ENCODE results near the gene TFAP2A.
A peak's percentile ranks its signal among the peaks of the same experiment; 100 is the strongest.

The TFAP2A gene

DNA sequence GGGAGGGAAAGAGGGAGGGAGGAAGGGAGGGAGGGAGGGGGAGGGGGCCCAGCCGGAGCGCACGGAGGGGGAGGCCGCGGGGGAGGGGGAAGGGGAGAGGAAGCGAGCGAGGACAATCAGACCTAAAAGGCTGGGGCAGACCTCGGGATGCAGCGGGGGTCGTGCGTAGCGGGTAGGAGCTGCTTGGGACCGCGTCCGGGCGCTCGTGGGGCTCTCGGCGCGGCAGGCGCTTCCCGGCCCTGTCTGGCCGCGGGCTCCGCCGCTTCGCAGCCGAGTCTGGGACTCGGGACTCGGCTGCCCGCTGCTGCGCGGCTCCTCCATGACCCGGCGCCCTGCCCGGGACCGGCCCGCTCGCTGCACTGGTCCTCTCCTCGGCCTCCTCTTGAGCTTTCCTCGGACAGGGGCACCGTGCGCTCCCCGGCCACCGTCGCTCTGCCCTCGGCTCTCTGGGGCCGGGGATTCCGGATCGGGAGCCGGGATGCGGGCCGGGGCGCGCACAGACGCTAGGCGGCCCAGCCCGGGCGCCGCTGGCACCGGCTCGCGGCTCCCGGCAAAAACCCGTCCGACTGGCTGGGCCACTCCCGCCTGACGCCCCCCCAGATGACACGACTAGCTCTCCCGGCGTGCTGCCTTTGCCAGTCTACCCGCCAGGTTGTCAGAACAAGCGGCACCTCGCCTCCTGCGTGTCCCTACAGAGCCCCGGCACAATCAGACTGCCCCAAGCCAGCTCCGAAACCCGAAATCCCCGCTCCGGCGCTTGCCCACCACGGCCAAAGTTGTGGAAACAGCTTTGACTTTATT lies 2.2 kb downstream of the TFAP2A start:
- DNase-seq, result peak; percentile 10

DNA sequence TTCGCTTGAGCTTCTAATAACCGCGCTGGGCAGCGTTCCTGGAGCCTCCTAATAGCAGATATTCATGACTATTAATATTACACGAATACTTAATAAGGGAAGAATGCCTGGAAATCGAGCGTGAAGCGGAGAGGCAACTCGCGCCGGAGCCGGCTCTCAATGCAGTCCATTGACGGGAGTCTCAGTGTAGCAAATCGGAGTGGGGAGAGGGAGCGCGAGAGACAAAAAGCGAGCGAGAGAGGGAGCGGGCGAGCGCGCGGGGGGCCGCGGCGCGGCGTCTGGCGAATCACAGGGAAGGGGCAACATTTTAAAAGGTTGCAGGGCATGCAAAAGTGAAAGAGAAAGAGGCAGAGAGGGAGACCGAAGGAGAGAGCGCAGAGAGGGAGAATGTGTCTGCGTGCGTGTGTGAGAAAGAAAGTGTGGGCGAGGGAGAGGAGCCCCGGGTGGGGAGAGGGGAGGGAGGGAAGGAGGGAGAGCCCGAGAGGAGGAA lies 2.9 kb downstream of the TFAP2A start:
- DNase-seq, result peak; percentile 73

DNA sequence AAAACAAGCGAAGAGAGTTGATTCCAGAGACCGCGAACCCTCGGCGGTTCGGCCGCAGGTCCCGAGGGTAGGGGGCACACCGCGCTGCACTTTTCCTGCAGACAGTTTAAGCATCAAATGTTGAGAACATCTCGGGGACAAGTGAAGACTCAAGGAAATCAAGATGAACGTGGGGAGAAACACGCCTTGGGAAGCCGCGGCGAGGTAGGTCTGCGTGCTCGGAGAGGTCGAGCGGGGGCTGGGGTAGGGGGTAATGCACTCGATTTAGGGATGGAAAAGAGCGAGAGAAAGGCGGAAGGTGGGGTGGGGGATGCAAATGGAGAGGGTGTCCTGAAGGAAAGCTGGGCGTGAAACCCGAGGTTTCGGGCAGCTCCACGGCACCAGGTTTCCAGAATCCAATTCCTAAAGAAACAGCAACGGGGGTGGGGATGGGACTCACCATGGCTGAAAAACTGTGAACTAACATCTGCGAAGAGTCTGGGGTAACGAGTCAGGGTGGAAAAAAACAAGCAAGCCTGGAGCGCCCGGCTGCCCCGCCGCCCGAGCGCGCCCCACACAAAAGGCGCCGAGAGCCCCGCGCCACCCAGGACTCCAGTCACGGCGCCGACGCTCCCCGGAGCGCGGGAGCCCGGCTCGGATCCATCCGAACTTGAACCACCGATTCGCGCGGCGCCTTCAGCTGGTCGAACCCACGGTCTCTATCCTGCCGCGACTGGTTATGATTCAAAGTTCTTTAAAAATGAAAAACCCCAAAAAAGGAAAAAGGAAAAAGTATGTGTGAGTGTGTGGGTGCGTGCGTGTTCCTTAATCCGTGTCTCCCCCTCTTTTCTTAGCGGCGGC lies 3.5 kb downstream of the TFAP2A start:
- no peak for DNase-seq

GRCh38 chr6:10410207-10411050 lies 4.4 kb downstream of the TFAP2A start:
- DNase-seq, result no peak

DNA sequence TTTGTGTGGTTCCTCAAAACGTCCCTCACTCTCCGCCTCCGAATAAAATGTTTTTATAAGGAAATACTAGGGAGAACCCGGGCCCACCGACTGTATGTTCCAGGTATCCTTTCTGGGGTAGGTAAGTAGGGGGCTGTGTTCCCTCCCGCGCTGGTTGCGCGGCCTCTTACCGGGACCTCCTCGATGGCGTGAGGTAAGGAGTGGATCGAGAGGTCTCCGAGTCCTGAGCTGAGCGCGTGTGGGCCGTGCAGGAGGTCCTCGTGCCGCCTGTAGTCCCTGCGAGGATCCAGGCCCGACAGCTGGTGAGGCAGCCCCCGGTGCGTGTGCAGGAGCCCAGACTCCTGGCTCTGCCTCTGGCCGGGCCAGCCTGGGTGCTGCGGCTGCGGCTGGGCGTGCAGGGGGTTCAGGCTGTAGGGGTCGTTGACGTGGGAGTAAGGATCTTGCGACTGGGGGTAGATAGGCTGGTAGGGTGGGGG lies 5.1 kb downstream of the TFAP2A start:
- DNase-seq, result no peak

DNA sequence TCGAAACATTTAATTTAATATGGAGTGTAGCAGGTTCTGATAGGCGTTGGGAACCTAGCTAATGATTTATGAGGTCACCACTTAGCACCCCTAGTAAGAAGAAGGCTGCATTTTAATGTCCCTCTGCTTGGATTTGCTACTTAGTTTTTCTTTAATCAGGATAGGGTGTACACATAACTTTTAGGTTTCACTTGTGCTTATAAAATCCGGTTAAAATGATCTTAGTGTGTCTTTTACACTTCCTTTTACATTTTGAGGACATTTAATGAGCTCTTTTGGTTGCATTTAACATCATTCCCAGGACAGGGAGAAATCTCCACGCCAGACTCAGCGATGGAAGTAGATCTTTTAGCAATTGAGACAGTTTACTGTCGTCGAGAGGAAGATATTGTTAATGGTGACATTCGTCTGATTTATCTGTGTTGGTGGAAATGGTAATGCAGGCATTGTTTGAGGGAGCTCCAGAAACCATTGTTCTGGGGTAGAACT lies 5.6 kb downstream of the TFAP2A start:
- no peak for DNase-seq

DNA sequence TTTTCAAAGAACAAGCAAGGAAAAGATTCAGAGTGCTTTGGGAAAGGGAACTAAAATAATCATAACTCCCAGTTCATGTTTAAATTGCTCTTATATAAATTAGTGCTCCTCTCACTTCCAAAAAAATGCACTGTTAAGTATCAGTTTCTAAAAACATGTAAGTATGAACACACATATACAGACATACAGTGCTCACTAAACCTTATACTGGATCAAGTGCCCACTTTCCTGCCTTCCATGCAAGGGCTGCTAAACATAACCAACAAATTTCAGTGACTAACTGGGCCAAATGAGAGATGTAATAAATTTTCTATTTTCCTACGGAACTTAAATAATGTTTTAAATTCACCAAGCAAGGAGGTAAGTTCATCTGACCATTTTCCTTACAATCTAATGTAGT lies 6.4 kb downstream of the TFAP2A start:
- DNase-seq, result no peak

GRCh38 chr6:10407674-10408054 lies 7.2 kb downstream of the TFAP2A start:
- DNase-seq, result no peak

- DNase-seq, result no peak
These were observed 7.7 kb downstream of the TFAP2A start for GRCh38 chr6:10407018-10407673.

DNA sequence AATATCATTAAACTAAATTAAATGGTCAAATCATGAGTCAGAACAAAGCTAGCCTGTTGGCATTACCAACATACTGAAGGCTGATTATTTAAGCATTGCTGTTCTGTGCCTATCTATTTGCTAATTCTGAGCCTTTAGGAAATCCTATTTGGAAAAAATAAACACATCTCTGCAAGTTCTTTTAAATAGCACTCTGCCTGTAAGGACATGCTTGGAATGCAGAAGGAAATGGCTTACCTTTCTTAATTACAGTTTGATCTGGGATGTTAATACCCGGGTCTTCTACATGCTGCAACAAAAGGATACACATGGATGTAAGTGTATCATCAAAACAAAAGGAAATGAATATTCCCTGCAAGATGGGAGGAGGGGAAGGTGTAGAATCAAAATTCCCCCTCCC lies 8.3 kb downstream of the TFAP2A start:
- no peak for DNase-seq

DNA sequence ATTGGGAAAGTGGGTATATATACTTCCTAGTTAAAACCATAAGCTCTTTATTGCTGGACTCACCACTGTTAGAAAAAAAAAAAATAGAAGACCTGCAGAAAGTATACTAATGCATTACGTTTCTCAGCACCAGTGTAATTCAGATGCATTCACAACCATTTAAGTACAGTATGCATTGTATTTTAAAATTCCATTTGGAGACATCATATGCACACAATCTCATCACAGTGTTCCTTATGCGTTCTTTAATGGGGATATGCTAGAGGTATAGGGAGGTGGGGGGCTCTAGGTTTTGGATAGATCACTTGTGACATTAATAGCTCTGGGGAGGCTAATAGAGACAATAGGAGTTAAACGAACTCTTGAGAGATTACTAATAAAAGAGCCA lies 9.4 kb downstream of the TFAP2A start:
- no peak for DNase-seq

GRCh38 chr6:10404799-10405512 lies 9.9 kb downstream of the TFAP2A start:
- no peak for DNase-seq

GRCh38 chr6:10404107-10404798 lies 10.6 kb downstream of the TFAP2A start:
- DNase-seq, result peak; percentile 82

GRCh38 chr6:10403385-10404106 lies 11.3 kb downstream of the TFAP2A start:
- no peak for DNase-seq

DNA sequence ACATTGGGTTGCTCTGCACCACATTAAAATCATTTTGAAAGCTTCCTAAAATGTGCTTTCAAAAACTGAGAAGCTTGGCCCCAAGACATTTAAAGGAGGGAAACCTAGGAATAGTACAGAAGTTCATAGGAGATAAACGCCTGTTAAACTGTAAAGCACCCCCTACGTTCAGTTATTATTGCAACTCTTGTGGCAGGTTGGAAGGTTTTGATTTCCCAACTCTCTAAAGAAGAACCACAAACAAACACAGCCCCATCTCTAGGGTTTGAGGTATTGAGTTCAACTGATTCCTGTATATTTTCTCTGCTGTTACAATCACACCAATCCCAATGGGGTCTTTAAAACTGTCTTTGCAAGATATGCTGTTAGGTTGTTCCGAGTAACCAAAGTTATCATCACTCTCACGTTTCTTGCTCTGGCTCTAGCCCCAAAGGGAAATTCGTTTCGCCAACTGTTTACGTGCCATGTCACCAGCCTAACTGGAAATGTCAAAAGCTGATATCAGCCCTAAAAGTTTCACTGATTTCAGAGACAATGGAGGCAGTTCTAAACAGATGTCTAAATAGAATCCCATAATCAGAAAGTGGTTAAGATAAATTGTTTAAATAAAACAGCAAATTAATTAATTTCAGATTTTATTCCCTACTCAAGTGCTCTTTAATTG lies 12.1 kb downstream of the TFAP2A start:
- DNase-seq, result no peak

GRCh38 chr6:10401632-10402223 lies 13.1 kb downstream of the TFAP2A start:
- no peak for DNase-seq

DNA sequence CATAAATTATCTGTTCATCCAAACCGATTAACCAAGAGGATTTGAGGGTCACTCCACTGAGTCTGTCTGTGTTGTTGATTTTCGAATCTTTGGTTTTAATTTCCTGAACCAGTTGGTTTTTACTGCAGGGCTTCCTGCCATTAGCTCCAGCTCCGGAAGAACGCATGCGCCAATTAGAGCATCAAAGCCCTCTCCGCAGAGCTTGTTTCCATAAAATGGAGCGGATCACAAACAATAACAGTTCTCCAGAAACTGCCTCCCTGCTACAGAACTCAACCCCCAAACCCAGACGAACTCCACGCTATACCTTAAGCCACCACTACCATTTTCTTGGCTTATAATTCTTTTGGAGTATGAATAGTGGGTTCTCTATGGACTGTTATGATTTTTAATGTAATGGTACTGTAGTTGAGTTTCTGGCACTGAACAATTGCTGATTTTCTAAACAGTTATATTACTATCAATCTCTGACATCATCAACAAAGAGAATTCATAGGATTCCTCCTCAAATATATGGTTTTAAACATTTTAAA lies 13.8 kb downstream of the TFAP2A start:
- no peak for DNase-seq

- DNase-seq, result no peak
These were observed 14.5 kb downstream of the TFAP2A start for GRCh38 chr6:10400330-10400729.

GRCh38 chr6:10399451-10399850 lies 15.4 kb downstream of the TFAP2A start:
- DNase-seq, result no peak

Measured in NCI-H345 (cell line).